GM12878 (cell line): Measurements from ENCODE around the gene MCM3AP.

Source experiments
- CTCF ChIP-seq, 3 experiments: IDR thresholded peaks in 2 of 3; conservative IDR thresholded peaks in 1 of 3; 2 replicates each; pipeline ENCODE4 v1.5.1; 2011; ENCODE audit warnings: low read depth in 3 of 3, low read length in 3 of 3, mild to moderate bottlenecking in 3 of 3, control low read depth in 2 of 3, moderate library complexity in 2 of 3, inconsistent platforms in 1 of 3, mixed read lengths in 1 of 3; ENCODE audit not compliant: control insufficient read depth in 2 of 3, insufficient read depth in 1 of 3; ENCODE audit errors: extremely low read depth in 1 of 3
- EZH2 ChIP-seq: IDR thresholded peaks from 2 replicates; pipeline ENCODE4 v1.6.1; 2012; ENCODE audit warnings: low read depth, mild to moderate bottlenecking, control low read depth, inconsistent platforms, low read length, borderline replicate concordance; ENCODE audit not compliant: control insufficient read depth
- JUNB ChIP-seq: IDR thresholded peaks from 2 replicates; pipeline ENCODE4 v1.6.1; 2016; ENCODE audit warnings: antibody characterized with exemption, mild to moderate bottlenecking
- JUND ChIP-seq: IDR thresholded peaks from 2 replicates; pipeline ENCODE4 v1.6.1; 2012; ENCODE audit warnings: low read depth, mild to moderate bottlenecking, low read length, improper control_type of control experiment, moderate library complexity
- RBBP5 ChIP-seq: fragments of 200-600 bp; sonication (generic); conservative IDR thresholded peaks from 2 replicates; pipeline ENCODE4 v1.6.1; 2016
- ZNF384 ChIP-seq: IDR thresholded peaks from 2 replicates; pipeline ENCODE4 v1.6.1; 2012; ENCODE audit warnings: low read depth, mild to moderate bottlenecking, low read length, improper control_type of control experiment, borderline replicate concordance

GRCh38 chr21:46253610-46254124, 31.7 kb downstream of the MCM3AP start:
- TF ChIP-seq JUNB (no peak), JUND (no peak), ZNF384 (no peak), RBBP5 (no peak), EZH2 (no peak), CTCF (IDR thresholded peaks at IDR 0.05 in 2 of 3, conservative IDR thresholded peaks at IDR 0.05 in 1 of 3; ENCODE audit: control insufficient read depth in 2 of 3, extremely low read depth in 1 of 3, insufficient read depth in 1 of 3, low read depth in 3 of 3, low read length in 3 of 3) (no peak)
